Suprapubic skin (tissue), 3 donors: Measurements from ENCODE around the gene ATP5F1E.

Source experiments
- CTCF ChIP-seq, 2 donors: fragments of 200-600 bp in 1 of 2; fragments of 450-650 bp in 1 of 2; sonication (generic) in 1 of 2; IDR thresholded peaks; one replicate each; pipeline ENCODE4 v1.5.1; 2016 to 2019; ENCODE audit warnings: antibody characterized with exemption in 2 of 2, mild to moderate bottlenecking in 1 of 2, moderate library complexity in 1 of 2
- EP300 ChIP-seq: sonication (generic); formaldehyde crosslinking; IDR thresholded peaks from one replicate; pipeline ENCODE4 v1.6.1; 2017; ENCODE audit warnings: antibody characterized with exemption
- POLR2A ChIP-seq, 2 donors: fragments of 450-650 bp; IDR thresholded peaks; one replicate each; pipeline ENCODE4 v1.6.1; 2017; ENCODE audit warnings: antibody characterized with exemption in 2 of 2, mild to moderate bottlenecking in 2 of 2, moderate library complexity in 2 of 2

GRCh38 chr20:59015411-59015810 lies 16.7 kb downstream of the ATP5F1E start:
- TF ChIP-seq CTCF (IDR thresholded peaks at IDR 0.05) = no peak
- TF ChIP-seq POLR2A (IDR thresholded peaks at IDR 0.05) = no peak
- no peak for TF ChIP-seq EP300
